Measurements from ENCODE around the gene CABP7. TPM values are rescaled to one million over a fixed set of nuclear protein-coding genes. Genes with fewer than 3 reads are reported as not detected.

Gene CABP7
- total RNA-seq, 1 donor from 2014 or later = not detected

DNA sequence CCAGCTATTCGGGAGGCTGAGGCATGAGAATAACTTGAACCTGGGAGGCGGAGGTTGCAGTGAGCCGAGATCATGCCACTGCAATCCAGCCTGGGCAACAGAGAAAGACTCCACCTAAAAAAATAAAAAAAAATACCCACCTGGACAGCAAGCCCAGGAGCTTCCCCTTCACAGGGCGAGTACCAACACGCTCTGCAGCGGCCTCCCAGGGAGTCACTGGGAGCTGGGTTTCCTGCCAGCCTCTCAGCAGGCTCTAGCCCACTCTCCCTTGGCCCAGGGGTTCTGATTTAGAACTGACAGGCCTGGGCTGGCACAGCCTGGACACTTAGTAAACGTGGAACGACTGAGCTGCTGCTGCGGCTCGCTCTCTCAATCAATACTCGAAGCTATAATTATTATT, 2.0 kb upstream of the CABP7 start:
- no peak for DNase-seq (ENCODE audit: missing footprints)
- ATAC-seq = no peak
- intact Hi-C loops (cut with DNase I) = no loop called here

DNA sequence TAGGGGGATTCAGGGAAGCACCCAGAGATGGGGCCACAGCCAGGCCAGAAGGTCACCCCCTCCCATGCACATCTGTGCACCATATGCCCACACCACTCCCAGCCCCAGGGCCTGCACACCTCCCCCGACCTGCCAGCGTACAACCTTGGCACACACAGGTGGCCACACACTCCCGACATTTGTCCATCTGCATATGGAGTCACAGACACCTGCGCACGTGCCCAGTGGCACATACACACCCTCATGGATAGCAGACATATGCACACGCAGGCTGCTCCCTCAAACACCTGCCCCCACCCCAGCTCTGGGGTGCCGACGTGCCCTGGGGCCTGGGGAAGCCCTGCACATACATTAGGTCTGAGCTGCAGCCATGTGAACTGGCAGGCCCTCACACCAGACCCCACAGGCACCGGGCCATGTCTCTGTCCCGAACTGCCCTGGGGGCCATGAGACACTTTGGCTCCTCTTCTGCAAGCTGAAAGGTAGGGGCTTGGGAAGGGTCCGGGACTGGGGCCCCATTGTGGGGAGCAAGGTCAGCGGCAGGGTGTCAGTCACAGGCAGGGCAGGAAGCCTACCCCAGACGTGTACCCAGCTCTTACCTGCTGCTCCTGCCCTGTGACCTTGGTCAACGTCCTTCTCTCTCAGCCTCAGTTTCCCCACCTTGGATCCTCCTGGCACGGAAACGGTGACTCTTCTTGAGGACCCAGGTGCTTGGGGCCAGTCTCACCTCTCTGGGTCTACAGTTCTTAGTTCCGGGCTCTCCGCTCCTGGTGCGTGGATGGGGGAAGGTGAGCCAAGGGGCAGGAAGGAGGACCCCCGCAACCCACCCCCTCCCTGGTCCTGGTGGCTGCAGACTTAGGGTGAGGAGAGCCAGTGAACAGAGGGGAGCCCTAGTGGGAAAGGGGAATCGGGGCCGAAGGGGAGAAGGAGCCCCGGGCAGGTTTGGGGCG, 579 bp upstream of the CABP7 start:
- ATAC-seq (no peak), DNase-seq (ENCODE audit: missing footprints) (no peak)
- intact Hi-C loops (cut with DNase I) = no loop called here

DNA sequence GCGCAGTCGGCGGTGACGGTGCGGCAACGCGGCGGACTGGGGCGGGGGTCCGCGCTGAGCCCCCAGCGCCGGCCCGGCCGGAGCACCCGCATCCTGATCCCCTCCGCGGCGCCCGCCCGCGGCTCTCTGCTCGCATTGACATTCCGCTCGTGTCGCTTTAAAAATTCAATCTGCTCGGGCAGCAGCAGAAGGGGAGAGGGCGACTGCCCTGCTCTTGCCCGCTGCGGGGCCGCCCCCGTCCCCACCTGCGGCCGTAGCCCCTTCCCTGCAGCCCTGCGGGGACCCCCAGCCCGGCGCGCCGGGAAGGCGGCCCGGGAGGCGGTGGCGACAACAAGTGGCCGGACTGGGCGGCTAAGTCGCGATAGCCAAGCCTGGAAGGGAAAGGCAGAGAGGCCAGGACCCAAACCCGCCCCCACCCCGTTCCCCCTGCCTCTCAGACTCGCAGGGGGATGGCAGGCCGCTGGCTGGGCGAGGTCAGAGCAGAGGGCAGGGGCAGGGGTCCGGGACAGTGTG, 1.1 kb downstream of the CABP7 start:
- no peak for DNase-seq (ENCODE audit: missing footprints)

DNA sequence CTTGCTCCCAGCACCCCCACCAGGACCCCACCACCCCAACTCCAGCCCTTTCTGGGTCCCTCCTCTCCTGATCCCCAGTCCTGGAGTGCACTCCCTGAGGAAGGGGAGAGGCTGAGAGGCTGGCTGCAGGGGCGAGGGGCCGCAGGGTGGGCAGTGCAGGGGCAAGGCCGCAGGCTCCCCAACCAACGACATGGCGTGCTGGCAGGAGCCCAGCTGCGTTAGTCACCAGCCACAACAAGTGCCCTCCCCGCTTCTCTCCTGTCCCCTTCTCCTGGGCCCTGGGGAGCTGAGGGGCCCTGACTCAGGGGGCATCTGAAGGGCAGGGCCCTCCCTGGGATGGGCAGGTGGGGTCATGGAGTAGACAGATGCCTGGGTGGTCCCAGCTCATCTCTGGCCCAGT, 2.3 kb downstream of the CABP7 start:
- DNase-seq (ENCODE audit: missing footprints) (no peak), ATAC-seq (no peak)
- intact Hi-C loops (cut with DNase I) = no loop called here

More for the DNA sequence above, 1.1 kb downstream of the CABP7 start:
- no peak for ATAC-seq
- intact Hi-C loops (cut with DNase I) = no loop called here

DNA sequence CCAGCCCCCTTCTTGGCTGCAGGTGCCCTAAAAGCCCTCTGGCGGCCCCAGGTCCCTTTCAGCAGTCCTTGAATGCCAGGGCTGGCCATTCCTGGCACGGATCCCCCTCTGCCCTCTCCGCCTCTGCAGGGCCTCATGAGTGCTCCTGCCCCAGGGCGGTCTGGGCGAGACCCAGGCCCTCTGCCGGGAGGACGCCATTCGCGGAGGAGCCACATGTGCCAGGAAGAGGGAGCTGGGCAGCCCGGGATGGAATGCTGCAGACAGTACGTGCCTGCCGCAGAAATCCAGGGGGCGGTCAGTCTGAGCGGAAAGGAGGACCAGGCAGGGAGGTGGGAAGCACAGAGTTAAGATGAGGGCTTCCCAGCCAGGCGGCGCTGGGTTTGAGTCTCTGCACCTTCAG, 2.8 kb downstream of the CABP7 start:
- ATAC-seq (no peak), DNase-seq (ENCODE audit: missing footprints) (no peak)
- intact Hi-C loops (cut with DNase I) = no loop called here

DNA sequence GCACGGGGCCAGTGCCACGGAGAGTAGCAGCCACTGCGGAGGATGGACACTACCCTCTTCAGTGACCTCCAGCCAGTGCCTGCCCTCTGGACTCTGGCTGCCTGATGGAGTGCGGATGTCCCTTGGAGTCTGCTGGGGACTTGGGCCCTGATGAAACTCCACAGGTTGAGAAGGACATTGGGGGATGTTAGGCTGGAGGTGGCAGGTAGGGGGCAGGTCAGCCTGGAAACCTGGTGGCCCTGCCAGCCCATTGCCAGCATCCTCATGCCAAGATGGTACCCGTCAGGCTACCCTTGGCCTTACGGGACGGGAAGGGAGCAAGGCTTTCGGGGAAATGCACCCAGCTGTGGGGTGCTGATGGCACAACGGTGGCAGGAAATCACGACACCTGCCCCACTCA, 4.0 kb downstream of the CABP7 start:
- ATAC-seq = no peak
- intact Hi-C loops (cut with DNase I) = no loop called here
- no peak for DNase-seq (ENCODE audit: missing footprints)

DNA sequence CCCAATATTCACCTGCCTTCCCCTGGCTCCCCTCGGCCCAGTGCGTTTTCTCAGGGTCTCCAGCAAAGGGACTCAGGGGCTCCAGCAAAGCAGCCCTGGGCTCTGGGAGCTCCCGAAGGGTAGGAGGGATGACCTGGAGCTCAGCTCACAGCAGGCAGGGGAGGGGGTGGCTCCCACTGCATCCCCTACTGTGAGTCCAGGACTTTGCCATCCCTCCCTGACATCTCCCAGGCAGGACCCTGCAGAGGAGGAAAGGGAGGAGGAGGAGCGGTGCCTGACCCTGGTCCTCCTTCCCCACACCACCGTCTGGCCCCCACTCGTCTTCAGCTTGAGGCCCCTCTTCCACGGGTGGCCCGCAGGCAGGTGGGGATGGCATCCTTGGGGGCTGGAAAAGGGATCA, 5.0 kb downstream of the CABP7 start:
- intact Hi-C loops (cut with DNase I) = no loop called here
- no peak for DNase-seq (ENCODE audit: missing footprints)
- ATAC-seq = no peak

DNA sequence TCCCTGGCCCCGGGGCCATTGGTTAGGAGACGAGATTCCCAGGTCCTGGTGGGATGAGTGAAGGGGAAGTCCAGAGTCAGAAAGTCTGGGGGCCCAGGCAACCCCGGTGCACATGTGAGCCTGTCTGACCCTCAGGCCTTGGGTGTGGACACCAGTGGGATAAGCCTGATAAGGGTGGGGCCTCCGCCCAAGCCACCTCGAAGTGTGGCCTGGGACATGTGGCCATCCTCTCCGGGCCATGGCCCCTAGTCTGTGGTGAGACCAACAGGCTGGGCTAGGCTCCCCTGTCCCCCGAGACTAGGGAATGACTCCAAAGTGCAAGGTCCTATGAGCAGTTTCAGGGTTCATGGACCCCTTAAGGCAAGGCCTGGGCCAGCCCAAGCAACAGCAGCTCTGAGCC, 6.3 kb downstream of the CABP7 start:
- no peak for ATAC-seq
- intact Hi-C loops (cut with DNase I) = no loop called here
- DNase-seq (ENCODE audit: missing footprints) = no peak

DNA sequence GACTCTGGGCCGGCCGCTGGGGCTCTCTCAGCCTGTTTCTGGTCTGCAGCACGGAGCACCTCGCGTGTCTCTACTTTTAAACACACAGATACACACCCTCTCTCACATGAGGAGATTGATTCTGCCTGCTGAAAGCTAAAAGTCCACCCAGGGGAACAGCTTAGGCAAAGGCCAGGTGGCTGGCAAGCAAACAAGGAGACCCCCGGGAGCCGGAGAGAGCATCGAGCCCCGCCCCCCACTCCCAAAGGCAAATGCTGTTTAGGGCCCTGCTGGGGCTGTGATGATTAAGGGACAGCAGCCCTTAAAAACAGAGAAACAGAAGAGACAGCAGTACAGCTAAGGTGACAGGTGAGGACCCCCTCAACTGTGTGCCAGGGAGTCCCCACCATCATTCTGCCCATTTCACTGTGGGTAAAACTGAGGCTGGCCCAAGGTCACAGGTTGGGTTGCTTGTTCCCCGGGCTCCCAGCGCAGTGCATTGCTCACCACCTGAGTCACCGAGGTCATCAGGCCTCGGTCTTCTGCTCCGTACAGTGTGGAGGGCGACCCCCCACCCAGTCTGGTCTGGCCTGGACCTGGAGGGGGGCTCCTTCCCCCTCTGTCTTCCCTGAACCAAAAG, 6.8 kb downstream of the CABP7 start:
- intact Hi-C loops (cut with DNase I) = no loop called here
- ATAC-seq = no peak
- no peak for DNase-seq (ENCODE audit: missing footprints)

DNA sequence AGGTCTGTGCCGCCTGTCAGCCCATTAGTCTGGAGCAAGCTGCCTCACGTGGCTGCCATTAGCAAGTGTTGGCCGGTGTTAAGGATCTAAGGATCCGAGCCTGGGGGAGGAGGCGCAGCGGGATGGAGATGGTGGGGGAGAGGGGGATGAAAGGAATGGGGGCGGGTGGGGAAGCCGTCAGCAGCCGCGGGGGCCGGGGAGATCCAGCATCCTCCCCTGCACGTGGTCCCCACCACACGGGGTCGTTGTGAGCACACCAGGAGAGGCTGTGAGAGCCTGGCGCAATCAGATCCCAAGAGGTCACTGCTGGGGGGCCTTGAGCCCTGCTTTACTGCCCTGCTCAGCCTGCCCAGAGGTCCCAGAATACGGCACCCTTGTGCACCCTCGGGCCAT, 7.3 kb downstream of the CABP7 start:
- peak; percentile 58 for ATAC-seq
- intact Hi-C loops (cut with DNase I) = no loop called here

DNA sequence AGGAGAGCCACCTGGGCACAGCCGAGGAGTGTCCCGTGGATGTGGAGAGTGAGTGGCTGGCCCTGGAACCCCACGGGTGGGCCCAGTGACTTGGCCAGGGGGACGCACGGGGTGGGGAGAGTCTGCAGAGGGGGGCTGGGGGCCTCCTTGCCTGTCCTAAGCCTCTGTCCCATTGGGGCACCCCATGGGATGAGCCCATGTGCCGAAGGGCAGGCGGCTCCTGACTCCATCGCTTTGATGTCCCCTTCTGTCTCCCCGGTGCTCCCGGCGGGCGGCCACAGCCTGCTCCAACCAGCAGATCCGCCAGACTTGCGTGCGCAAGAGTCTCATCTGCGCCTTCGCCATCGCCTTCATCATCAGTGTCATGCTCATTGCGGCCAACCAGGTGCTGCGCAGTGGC, 9.4 kb downstream of the CABP7 start:
- DNase-seq (ENCODE audit: missing footprints) = no peak
- ATAC-seq = no peak
- intact Hi-C loops (cut with DNase I) = no loop called here

More for the DNA sequence above, 7.3 kb downstream of the CABP7 start:
- DNase-seq (ENCODE audit: missing footprints) = peak; percentile 80

DNA sequence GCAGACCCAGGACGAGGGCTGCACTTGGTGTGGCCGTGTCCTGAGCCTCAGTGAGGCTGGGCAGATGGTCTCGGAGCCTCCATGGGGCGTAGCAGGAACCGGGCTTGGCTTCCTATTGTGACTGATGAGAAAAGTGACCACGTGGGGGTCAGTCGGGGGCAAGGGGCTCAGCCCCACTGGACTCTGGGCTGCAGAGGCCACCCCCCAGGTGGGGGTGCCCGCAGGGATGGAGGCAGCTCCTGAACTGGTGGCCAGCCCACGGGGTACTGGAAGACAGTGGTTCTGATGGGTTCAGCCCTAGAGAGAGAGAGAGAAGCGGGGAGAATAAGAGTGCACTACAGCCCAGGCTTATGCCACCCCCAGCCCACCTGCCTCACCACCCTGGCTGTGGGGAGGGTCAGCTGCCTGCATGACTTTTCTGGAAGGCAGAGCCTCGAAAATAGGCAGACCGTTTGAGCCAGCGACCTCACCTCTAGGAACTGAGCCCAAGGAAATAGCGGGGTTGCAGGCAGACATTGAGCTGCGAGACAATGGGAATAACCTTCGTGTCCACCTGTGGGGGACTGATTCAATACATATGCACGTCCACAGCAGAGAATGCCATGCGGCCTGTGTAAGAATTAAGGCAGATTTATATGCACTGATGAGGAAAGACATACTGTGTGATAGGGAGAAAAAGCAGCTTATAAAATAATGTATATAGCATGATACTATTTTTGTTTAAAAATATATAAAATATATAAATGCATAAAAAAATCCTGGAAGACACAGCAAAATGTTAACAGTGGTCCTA, 11.5 kb downstream of the CABP7 start:
- no peak for DNase-seq (ENCODE audit: missing footprints)
- no peak for ATAC-seq
- intact Hi-C loops (cut with DNase I) = no loop called here

DNA sequence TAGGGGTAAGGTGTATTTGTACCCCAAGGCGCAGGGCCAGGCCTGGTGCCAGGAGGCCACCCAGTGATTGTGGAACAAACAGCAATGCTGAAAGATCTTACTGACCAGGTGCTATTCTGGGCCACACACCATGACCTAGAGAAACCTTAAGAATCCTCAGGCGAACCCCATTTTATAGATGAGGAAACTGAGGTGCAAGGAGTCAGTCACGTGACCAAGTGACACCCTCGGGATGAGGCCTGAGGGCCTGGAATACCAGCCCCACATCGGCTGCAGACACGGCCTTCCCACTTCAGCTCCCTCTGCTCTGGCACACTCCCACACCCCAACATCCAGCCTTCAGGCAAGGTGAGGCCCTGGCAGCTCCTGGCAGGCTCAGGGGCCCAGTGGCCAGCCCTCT, 13.1 kb downstream of the CABP7 start:
- intact Hi-C loops (cut with DNase I) = no loop called here
- ATAC-seq = no peak
- DNase-seq (ENCODE audit: missing footprints) = no peak

DNA sequence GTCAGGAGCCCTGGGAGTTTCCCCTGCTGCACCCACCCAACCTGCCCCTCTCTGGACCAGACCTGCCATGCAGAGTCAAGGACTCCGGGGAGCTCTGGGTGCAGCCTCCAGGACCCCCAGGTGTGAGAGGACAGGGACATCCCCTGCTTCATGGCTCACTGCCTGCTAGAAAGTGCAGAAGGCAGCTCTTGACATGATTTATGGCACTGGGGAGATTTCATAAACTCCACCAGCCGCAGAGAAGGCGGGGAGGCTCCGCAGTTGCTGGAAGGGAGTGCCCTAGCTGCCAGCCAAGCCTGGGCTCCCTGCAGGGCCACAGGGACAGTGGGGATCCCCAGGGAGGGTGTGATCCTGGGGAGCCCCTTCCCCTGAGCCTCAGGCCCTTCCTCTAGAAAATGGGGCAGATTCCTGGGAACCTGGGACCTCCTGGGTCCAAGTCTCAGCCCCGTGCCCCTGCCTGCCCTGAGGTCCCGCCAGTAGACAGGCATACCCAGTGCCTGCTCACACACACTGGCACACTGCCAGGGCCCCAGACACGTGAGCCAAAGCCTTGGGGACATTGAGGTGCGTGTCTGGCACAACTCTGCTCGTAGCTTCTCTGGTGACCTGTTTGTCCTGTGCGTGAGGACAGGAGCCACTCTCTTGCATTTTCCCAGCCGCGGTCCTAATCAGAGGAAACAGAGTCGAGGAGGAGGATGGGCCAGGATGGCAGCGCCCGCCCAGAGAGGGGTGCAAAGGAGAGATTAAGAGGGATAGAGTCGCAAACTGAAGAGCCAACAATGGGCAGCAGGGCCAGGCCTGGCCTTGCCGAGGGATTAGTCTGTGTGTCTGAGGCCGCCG, 13.8 kb downstream of the CABP7 start:
- no peak for DNase-seq (ENCODE audit: missing footprints)
- intact Hi-C loops (cut with DNase I) = no loop called here
- ATAC-seq = no peak

DNA sequence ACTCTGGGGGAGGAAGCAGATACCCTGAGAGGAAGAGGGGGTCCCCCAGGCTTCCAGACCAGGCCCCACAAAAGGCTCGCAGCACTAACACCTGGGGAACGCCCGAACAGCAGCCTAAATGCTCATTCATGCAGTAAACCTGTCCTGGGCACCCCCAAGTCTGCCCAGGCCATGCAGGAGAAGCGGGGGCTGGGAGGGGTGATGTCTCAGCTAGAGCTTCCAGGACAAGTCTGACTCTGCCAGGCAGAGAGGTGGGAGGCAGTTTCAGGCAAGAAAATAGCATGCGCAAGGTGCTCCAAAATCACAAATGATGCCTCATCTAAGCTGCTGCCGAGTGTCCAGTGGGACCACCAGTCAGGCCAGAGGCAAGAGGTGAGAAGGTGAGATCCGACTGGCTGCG, 14.6 kb downstream of the CABP7 start:
- ATAC-seq (no peak), DNase-seq (ENCODE audit: missing footprints) (no peak)
- intact Hi-C loops (cut with DNase I) = no loop called here

DNA sequence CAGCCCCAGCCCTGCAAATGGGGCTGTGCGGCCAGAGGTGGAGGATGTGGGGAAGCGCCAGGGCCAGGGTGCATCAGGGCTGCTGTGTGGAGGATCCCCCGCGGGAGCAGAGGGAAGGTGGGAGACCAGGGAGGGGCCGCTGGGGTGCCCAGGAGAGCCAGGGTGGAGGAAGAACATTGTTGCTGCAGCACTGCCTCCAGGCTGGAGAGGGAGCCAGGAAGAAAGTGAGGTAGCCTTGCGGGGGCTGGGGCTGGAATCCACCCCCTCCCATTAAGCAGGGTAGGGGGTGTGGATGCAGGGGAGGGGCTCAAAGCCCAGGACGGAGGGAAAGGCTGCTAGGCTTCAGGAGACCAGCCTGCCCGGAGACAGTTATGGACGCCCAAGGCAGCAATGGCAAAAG, 15.0 kb downstream of the CABP7 start:
- intact Hi-C loops (cut with DNase I) = no loop called here
- DNase-seq (ENCODE audit: missing footprints) = no peak
- ATAC-seq = no peak

DNA sequence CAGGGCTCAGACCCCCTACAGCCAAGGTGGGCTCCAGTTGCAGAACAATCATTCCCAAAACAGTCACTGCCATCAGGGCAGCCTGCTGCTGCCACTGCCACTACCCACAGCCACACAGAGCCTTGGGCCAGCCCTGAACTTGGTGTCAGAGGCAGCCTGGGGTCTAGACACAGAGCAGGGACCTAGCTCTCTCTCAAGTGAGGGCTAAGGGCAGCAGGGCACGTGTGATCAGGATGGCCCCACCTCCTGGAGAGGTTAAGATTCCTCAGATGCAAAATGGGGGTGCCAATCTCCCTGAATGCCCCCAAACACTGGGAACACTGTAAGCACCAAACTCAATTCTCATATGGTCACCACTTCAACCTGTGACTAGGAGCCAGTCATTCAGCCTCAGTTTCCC, 15.6 kb downstream of the CABP7 start:
- intact Hi-C loops (cut with DNase I) = no loop called here
- ATAC-seq (no peak), DNase-seq (ENCODE audit: missing footprints) (no peak)

DNA sequence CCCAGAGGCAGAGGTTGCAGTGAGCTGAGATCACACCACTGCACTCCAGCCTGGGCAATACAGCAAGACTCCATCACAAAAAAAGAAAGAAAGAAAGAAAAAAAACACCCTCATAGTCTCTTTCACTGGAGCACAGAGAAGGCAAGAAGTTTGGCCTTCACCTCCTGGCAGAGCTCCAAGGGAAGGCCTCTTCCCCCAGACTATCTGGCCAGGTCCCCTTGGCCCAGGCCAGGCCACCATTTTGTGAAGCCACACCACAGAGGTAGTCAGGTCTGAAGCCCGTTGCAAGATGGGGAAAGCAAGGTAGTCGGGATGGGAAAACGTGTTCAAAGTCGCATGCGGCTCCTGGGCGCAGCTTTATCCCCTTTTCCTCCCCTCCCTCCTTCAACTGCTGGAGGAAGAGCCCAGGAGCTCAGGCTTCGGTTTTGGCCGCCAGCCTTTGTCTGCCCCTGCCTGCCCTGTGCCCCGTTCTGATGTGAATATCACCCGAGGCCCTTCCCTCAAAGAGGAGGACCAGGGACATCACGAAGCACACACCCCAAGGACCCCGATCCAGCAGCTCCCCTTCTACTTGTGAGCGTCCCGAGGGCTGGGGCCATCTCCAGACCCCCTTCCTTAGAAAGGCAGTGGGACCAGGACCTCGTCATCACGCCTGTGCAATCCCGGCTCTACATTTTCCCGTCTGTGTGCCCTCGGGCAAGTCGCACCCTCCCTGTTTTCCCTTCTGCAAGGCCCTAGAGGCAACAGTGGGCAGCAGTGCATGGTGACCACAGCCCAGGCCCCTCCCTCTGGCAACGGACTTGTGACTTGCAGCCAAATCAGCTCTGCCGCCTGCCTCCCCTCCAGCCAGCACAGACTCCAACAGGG, 17.7 kb downstream of the CABP7 start:
- intact Hi-C loops (cut with DNase I) = no loop called here
- DNase-seq (ENCODE audit: missing footprints) (peak; percentile 60), ATAC-seq (peak; percentile 45)
